SKM-1 (cell line): Measurements from ENCODE around the gene RUFY4.

Experiments used
- DNase-seq: peaks from one replicate; lab custom pipeline; 2025; ENCODE audit not compliant: unreplicated experiment; lab: John Stamatoyannopoulos, UW

The RUFY4 gene, protein sequence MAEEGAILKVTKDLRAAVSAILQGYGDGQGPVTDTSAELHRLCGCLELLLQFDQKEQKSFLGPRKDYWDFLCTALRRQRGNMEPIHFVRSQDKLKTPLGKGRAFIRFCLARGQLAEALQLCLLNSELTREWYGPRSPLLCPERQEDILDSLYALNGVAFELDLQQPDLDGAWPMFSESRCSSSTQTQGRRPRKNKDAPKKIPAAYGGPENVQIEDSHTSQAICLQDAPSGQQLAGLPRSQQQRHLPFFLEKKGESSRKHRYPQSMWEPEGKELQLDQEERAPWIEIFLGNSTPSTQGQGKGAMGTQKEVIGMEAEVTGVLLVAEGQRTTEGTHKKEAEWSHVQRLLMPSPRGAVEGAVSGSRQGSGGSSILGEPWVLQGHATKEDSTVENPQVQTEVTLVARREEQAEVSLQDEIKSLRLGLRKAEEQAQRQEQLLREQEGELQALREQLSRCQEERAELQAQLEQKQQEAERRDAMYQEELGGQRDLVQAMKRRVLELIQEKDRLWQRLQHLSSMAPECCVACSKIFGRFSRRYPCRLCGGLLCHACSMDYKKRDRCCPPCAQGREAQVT

DNA sequence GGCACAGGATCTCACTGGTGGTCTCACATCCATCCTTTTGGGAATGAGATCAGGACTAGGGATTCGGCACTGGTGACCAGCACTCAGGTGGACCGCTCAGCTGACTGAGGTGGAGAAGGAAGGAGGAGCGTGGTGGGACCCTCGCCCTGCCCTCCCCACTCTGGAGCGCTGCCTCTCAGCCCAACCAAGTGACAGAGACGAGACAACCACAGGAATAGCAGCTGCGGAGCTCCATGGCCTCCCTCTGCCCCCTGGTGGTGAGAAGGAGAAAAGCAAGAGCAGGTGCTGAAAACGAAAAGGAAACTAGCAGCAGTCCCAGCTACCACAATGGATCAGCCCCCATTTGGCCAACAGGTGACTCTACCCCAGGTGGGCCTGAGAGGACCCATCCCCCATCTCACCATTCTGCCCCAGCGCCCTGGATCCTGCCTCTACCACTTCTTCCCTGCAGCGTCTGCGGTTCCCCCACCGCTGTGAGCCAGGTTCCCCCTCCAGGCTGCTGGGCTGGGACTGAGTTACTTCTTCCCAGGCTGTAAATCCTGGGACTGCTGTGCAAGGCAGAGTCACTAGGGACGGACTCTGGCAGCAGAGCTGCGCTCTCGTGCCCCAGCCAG lies at the start of gene RUFY4:
RUFY4 (plus strand) TSS at position 533 of the 614 bp plus-strand sequence. CDS start 1,353 bp downstream, outside the sequence.
- DNase-seq: peak; percentile 42

DNA sequence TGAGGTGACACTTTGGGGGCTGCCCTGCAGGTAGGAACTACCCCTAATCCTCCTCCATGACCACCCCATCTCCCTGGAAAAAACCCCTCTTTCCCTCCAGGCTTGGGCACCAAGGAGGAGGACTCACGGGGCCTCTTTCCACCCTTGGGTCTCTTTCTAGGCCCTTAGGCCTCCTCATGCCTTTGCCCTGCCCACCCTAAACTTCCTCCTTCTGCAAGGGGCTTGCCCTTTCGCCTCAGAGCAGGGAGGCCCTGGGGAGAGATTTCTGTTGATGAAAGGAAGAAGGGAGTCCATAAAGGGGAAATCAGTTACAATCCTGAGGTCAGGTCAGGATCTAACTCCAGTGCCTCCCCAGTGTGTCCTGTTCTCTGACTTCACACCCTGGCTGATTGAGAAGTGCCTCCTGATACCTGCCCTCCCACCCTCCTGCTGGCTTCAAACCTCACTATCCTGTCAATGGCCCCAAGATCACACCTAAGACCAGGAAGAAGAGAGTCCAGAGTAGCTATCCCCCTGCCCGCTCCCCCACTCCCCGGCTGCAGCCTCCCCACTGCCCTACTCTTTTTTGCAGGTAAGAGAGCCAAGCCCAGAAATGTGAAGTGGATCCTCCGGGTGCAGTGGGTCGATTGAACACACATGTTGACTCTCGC lies 49.5 kb upstream of the RUFY4 start:
- DNase-seq: peak; percentile 84

- DNase-seq: no peak
These were observed 48.8 kb upstream of the RUFY4 start for GRCh38 chr2:218020281-218020680.

- DNase-seq: no peak
These were observed 48.0 kb upstream of the RUFY4 start for GRCh38 chr2:218020966-218021535.

- DNase-seq: no peak
These were observed 47.4 kb upstream of the RUFY4 start for GRCh38 chr2:218021536-218022071.

DNA sequence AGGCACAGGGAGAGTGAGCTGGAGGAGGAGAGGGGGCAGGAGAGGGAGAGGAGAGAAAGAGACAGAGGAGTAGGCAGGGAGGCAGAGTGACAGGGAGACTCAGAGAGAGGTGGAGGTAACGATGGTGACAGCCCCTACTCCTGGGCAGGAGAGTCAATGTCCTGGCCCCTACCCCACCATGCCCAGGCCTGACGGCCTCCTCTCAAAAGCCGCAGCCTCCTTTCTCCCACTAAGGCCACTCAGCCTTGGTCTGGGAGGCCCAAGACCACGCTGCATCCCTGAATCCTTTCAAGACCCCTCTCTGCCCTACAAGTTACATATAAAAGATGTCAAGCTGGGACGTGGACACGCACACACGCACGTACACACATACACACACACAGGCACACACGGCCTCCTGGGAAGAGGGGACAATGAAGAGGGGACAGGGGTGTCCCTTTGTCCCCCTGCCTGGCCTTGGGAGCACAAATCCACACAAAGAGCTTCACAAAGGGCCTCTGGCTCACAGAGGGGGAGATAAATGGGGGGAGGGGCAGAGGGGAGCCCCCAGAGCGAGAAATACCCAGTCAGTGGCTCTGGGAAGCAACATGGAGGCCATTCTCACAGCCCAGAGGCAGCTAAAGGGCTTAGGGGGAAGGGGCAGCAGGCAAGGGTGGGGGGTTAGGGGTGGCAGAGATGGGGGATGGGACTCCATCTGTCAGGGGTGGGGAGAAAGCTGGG lies 46.8 kb upstream of the RUFY4 start:
- no peak for DNase-seq

DNA sequence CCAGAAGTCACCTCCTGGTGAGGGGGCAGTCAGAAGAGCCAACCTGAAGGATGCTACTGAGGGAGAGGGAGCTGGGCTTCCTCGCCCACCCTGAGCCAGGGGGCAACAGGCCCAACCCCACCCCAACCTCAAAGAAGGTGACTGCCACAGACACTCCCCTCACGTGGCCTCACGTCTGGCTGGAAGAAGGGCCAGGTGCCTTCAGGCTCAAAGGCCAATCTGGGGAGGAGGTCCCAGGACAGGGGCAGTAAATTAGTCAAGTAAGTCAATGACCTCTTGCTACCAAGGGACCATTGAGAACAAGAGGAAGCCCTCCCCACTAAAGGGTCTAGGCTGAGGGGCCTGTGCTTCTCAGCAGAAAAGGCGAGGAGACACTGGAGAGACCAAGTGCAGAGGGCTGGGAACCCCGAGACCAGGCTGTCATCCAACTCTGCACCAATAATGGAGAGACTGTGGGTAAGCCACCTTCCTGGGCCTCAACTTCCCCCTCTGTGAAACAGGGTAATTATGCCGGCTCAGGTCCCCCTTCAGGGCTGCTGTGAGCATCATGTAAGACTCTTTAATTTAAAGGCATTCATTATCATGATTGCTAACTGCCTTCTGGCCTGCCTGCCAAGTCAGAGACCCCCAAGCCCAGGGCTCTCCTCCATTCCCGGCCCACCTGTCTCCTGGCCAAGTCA lies 46.1 kb upstream of the RUFY4 start:
- no peak for DNase-seq

DNA sequence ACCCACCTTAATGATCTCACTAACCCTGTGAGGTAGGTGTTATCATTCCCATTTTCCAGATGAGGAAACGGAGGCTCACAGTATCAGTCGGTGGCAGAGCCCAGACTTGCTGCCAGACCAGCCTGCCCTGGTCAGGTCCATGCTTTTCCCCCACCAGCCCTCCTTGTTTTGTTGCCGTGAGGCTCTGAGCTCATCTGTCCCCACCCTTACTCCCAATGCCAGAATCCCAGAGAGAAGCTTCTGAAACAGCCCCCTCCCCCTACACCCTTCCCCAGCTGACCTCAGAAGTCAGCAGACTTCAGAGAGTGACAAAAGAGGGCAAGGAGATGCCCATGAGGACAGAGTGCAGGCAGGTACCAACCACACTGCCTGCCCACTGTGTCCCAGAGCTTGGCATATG lies 45.4 kb upstream of the RUFY4 start:
- no peak for DNase-seq

- no peak for DNase-seq
These were observed 44.7 kb upstream of the RUFY4 start for GRCh38 chr2:218024336-218024735.

DNA sequence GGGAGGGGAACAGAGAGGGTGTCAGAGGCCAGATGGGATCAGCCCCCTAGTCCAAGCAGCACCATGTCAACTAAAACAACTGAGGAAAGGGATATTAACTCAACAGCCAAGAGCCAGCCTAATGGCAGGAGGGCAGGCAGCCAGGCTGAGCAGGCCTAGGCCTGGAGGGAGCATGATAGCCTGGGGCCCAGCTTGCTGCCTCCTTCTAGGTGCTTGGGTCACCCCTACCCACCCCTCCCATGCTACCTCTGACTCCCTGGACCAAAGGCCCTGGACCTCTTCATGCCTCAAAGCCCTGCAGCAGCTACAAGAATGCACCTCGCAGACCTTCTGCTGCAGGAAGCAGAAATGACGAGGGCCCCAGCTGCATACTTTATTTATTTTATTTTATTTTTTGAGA lies 44.2 kb upstream of the RUFY4 start:
- DNase-seq: no peak

GRCh38 chr2:218026244-218026643 lies 42.8 kb upstream of the RUFY4 start:
- no peak for DNase-seq

DNA sequence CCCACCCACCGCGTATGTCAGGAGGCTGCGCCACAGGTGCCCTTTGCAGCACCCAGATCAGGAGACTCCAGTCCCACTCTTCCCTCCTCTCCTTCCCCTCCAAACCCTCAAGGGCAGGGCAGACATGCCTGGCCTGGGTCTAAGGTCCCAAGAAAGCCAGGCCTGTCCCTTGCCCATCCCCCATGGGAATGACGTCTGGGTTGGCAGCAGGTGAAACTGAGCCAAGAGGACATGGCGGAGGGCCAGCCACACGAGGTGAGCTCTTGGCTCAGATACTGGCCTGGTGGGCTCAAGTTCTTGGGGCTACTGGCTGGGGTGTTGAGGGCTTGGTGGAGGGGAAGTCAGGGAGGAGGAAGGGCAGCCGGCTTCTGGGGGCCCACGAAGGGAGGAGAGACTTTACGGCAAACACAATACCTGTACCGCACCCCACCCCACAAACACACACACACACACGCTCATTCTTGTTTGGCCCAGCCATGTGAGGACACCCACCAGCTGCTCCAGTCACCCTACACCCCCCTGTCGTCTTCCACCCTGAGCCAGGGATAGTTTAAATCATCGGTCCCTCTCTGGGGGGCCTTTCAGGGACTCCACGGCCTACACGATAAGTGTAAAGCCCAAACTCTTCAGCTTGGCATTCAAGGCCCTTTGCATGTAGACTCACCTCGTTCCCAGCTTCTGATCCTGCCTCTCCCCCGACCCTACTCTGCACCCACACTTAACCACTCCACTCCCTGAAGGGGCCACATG lies 42.2 kb upstream of the RUFY4 start:
- no peak for DNase-seq

DNA sequence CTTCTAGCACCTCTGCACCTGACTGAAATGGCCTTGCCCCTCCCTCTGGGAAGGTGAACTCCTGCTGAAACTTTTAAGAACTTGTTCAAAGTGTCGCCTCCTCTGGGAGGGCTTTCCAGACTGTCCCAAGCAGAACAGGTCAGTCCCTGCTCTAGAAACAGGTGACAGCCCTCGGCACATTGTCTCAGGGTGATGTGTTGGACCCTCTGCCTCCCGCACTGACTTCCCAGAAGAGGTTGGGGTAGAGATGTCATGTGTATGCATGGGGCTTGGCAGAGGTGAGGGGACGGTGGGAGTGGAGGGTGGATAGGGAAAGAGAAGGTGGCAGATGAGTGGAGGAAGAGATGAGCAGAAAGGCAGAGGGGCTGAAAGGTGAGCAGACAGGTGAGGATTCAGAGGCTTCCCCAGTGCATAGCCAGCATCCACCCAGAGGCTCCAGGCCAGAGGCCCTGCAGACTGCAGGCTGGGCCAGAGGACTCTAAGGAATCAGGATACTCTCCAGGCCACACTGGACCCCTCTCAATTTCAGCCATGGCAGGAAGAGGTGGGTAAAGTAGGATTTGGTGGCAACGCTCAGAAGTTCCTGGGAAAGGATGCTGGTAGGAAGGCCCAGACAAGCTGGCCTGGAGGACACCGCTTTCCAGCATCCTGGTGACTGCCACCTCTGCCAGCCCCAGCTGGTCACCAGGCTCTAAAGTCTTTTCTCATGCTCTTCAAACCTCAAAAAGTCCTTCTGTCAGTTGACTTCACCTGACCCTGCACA lies 41.4 kb upstream of the RUFY4 start:
- no peak for DNase-seq

GRCh38 chr2:218028189-218028495 lies 40.9 kb upstream of the RUFY4 start:
- DNase-seq: no peak

DNA sequence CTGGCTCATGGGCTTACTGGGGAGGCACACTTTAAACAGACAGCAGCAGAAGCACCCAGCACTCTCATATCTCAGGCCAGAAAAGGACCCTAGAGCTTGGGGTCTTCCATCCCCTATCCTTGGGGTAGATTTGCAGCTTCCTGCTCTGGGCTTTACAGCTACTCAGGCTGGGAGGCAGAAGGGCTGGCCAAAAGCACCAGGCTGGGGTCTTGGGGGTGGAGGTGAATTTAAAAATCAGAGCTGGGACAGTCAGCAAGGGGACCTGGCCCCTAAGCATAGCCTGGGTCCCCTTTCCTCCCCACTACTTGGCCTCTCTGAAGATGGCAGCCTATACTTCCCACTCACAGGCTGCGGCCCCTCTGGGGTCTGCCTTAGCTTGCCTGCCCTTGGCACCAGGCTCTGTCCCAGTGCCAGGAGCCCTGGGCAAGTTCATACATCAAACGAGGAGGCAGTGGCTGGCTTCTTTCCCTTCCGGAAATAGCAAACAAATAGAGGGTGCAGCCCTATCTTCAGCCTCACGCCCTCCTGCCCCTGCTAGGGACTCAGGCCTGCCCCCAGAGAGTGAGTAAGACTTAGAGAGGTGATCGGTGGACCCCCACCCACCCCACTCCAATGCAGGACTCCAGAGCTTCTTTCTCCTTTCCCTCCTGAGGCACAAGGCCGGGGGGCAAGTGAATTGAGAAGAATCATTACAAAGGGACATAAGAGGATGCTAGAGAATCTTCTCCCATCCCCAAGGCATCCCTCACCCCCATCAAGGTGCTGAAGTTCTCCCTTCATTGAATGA lies 40.3 kb upstream of the RUFY4 start:
- no peak for DNase-seq

GRCh38 chr2:218029366-218030360 lies 39.4 kb upstream of the RUFY4 start:
- no peak for DNase-seq
